SK-N-SH treated with all-trans-retinoic acid at 6 μM for 48 hours (cell line): ENCODE measurements around the gene RMND1.

Experiments
- ATAC-seq: fragments of 200-7000 bp; cut with Tn5 transposase; 3 replicates; pipeline ENCODE4 v1.9.1; 2020; ENCODE audit warnings: mild to moderate bottlenecking, moderate library complexity
- ARNTL ChIP-seq: fragments of 450-650 bp; formaldehyde crosslinking; IDR thresholded peaks from 2 replicates; pipeline ENCODE4 v1.5.0; 2020; ENCODE audit warnings: low read depth, mild to moderate bottlenecking, moderate library complexity, borderline replicate concordance
- BACH2 ChIP-seq: fragments of 250-450 bp; sonication (Bioruptor Pico); IDR thresholded peaks from 2 replicates; pipeline ENCODE4 v1.9.0; 2021; ENCODE audit warnings: mild to moderate bottlenecking, borderline replicate concordance
- CSDC2 ChIP-seq: fragments of 250-450 bp; sonication (Bioruptor Pico); IDR thresholded peaks from 2 replicates; pipeline ENCODE4 v1.5.0; 2020; ENCODE audit warnings: mild to moderate bottlenecking, moderate library complexity
- ESRRG ChIP-seq: fragments of 250-450 bp; sonication (Bioruptor Pico); IDR thresholded peaks from 2 replicates; pipeline ENCODE4 v1.6.1; 2021; ENCODE audit warnings: mild to moderate bottlenecking
- GLIS3 ChIP-seq: fragments of 250-450 bp; sonication (Bioruptor Pico); IDR thresholded peaks from 2 replicates; pipeline ENCODE4 v1.5.0; 2020; ENCODE audit warnings: mild to moderate bottlenecking, moderate library complexity
- ISL1 ChIP-seq: fragments of 250-450 bp; sonication (Bioruptor Pico); IDR thresholded peaks from 2 replicates; pipeline ENCODE4 v2.1.2; 2022; ENCODE audit warnings: mild to moderate bottlenecking, moderate library complexity
- PPARA ChIP-seq: fragments of 250-450 bp; sonication (Bioruptor Pico); IDR thresholded peaks from 2 replicates; pipeline ENCODE4 v1.5.0; 2020; ENCODE audit warnings: mild to moderate bottlenecking, borderline replicate concordance
- RARB ChIP-seq: fragments of 250-450 bp; sonication (Bioruptor Pico); IDR thresholded peaks from 2 replicates; pipeline ENCODE4 v1.8.0; 2021; ENCODE audit warnings: mild to moderate bottlenecking, moderate library complexity
- SNAI2 ChIP-seq: fragments of 250-450 bp; sonication (Bioruptor Pico); IDR thresholded peaks from 2 replicates; pipeline ENCODE4 v1.5.0; 2020; ENCODE audit warnings: mild to moderate bottlenecking, moderate library complexity
- TCF4 ChIP-seq: fragments of 250-450 bp; sonication (Bioruptor Pico); IDR thresholded peaks from 2 replicates; pipeline ENCODE4 v1.8.0; 2021; ENCODE audit warnings: mild to moderate bottlenecking, moderate library complexity, borderline replicate concordance
- TOX ChIP-seq: fragments of 250-450 bp; sonication (Bioruptor Pico); IDR thresholded peaks from 2 replicates; pipeline ENCODE4 v1.8.0; 2021; ENCODE audit warnings: mild to moderate bottlenecking, moderate library complexity, borderline replicate concordance
- ZC3H10 ChIP-seq: fragments of 250-450 bp; sonication (Bioruptor Pico); IDR thresholded peaks from 2 replicates; pipeline ENCODE4 v1.5.1; 2021; ENCODE audit warnings: mild to moderate bottlenecking, moderate library complexity
- ZFP3 ChIP-seq: fragments of 250-450 bp; sonication (Bioruptor Pico); IDR thresholded peaks from 2 replicates; pipeline ENCODE4 v1.5.0; 2020; ENCODE audit warnings: mild to moderate bottlenecking, moderate library complexity
- ZFP30 ChIP-seq: fragments of 450-650 bp; formaldehyde crosslinking; IDR thresholded peaks from 2 replicates; pipeline ENCODE4 v1.5.0; 2022; ENCODE audit warnings: mild to moderate bottlenecking, moderate library complexity
- ZNF565 ChIP-seq: fragments of 450-650 bp; formaldehyde crosslinking; conservative IDR thresholded peaks from 2 replicates; pipeline ENCODE4 v1.5.0; 2020; ENCODE audit warnings: low read depth, mild to moderate bottlenecking, moderate library complexity
- ZNF70 ChIP-seq: fragments of 450-650 bp; formaldehyde crosslinking; IDR thresholded peaks from 2 replicates; pipeline ENCODE4 v1.5.0; 2020; ENCODE audit warnings: mild to moderate bottlenecking, moderate library complexity
- ZNF8 ChIP-seq: fragments of 450-650 bp; formaldehyde crosslinking; IDR thresholded peaks from 2 replicates; pipeline ENCODE4 v1.5.0; 2020; ENCODE audit warnings: mild to moderate bottlenecking, moderate library complexity
- TF ChIP-seq, protein P1 (sequence below): fragments of 250-450 bp; sonication (Bioruptor Pico); IDR thresholded peaks from 2 replicates; pipeline ENCODE4 v1.5.1; 2020; ENCODE audit warnings: low read depth, mild to moderate bottlenecking, moderate library complexity
- TF ChIP-seq, protein P2 (sequence below): fragments of 250-450 bp; sonication (Bioruptor Pico); IDR thresholded peaks from 2 replicates; pipeline ENCODE4 v1.5.1; 2021; ENCODE audit warnings: mild to moderate bottlenecking, moderate library complexity
- TF ChIP-seq, protein P3 (sequence below): fragments of 250-450 bp; sonication (Bioruptor Pico); IDR thresholded peaks from 2 replicates; pipeline ENCODE4 v1.8.0; 2021; ENCODE audit warnings: low read depth, mild to moderate bottlenecking, moderate library complexity, borderline replicate concordance
- TF ChIP-seq, protein P4 (sequence below): fragments of 250-450 bp; sonication (Bioruptor Pico); IDR thresholded peaks from 2 replicates; pipeline ENCODE4 v1.5.0; 2020; ENCODE audit warnings: mild to moderate bottlenecking, moderate library complexity

RMND1 gene

DNA sequence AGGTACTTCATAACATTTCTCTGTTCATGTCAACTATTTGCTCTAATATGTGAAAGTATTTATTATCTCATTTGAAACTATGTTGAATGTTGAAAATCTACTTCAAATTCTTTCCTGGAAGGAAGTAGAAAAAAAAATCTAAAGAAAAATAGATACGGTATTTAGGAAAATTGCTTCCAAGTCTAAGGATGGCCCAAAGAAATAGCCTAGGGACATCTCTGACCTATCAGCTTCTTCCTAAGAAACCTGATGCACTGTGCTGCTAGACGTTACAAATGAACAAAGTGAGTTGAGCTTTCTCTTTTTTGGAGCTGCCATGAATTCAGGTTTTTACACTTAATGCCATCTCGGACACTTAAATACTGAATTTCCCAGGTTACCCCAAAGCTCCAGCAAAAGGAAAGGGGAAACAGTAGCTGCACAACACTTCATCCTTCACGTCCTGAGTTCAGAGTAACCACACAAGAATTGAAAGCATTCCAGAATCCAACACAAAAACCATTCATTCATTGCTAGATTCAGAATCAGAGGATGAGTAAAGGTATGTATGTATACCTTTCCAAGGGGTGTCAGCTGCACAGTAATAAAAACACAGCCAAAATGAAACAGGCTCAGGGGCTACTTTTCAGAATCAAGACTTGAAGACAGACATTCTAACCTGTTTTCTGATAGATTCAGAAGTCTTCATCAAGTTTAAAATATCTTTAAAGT is 7.9 kb downstream of the RMND1 start:
- TF ChIP-seq, protein P1, sequence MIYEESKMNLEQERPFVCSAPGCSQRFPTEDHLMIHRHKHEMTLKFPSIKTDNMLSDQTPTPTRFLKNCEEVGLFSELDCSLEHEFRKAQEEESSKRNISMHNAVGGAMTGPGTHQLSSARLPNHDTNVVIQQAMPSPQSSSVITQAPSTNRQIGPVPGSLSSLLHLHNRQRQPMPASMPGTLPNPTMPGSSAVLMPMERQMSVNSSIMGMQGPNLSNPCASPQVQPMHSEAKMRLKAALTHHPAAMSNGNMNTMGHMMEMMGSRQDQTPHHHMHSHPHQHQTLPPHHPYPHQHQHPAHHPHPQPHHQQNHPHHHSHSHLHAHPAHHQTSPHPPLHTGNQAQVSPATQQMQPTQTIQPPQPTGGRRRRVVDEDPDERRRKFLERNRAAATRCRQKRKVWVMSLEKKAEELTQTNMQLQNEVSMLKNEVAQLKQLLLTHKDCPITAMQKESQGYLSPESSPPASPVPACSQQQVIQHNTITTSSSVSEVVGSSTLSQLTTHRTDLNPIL (CRISPR knock-in tag) = no peak
- no peak for TF ChIP-seq ZFP30 (CRISPR knock-in tag)
- TF ChIP-seq, protein P2, sequence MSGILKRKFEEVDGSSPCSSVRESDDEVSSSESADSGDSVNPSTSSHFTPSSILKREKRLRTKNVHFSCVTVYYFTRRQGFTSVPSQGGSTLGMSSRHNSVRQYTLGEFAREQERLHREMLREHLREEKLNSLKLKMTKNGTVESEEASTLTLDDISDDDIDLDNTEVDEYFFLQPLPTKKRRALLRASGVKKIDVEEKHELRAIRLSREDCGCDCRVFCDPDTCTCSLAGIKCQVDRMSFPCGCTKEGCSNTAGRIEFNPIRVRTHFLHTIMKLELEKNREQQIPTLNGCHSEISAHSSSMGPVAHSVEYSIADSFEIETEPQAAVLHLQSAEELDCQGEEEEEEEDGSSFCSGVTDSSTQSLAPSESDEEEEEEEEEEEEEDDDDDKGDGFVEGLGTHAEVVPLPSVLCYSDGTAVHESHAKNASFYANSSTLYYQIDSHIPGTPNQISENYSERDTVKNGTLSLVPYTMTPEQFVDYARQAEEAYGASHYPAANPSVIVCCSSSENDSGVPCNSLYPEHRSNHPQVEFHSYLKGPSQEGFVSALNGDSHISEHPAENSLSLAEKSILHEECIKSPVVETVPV (CRISPR knock-in tag) = no peak
- no peak for TF ChIP-seq ISL1 (CRISPR knock-in tag)
- TF ChIP-seq PPARA = no peak
- no peak for TF ChIP-seq TOX (CRISPR knock-in tag)
- no peak for TF ChIP-seq BACH2 (CRISPR knock-in tag)
- TF ChIP-seq, protein P3, sequence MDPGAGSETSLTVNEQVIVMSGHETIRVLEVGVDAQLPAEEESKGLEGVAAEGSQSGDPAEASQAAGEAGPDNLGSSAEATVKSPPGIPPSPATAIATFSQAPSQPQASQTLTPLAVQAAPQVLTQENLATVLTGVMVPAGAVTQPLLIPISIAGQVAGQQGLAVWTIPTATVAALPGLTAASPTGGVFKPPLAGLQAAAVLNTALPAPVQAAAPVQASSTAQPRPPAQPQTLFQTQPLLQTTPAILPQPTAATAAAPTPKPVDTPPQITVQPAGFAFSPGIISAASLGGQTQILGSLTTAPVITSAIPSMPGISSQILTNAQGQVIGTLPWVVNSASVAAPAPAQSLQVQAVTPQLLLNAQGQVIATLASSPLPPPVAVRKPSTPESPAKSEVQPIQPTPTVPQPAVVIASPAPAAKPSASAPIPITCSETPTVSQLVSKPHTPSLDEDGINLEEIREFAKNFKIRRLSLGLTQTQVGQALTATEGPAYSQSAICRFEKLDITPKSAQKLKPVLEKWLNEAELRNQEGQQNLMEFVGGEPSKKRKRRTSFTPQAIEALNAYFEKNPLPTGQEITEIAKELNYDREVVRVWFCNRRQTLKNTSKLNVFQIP (CRISPR knock-in tag) = no peak
- TF ChIP-seq, all 23 proteins: peak for 0
- no peak for ATAC-seq

DNA sequence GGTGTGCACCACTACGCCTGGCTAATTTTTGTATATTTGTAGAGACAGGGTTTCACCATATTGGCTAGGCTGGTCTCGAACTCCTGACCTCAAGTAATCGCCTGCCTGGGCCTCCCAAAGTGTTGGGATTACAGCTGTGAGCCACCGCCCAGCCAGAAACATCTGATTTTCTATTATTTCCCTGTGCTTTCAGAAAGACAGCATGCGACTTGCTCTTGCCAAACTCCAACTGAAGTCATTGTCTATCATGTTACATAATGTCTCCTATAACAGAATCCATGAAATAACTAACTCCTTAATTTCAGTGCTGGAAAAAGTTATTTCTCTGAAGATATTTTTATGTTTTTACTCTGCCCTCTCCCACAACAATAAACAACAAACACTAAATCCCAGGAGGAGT is 8.5 kb downstream of the RMND1 start:
- ATAC-seq = no peak
- TF ChIP-seq, protein P4, sequence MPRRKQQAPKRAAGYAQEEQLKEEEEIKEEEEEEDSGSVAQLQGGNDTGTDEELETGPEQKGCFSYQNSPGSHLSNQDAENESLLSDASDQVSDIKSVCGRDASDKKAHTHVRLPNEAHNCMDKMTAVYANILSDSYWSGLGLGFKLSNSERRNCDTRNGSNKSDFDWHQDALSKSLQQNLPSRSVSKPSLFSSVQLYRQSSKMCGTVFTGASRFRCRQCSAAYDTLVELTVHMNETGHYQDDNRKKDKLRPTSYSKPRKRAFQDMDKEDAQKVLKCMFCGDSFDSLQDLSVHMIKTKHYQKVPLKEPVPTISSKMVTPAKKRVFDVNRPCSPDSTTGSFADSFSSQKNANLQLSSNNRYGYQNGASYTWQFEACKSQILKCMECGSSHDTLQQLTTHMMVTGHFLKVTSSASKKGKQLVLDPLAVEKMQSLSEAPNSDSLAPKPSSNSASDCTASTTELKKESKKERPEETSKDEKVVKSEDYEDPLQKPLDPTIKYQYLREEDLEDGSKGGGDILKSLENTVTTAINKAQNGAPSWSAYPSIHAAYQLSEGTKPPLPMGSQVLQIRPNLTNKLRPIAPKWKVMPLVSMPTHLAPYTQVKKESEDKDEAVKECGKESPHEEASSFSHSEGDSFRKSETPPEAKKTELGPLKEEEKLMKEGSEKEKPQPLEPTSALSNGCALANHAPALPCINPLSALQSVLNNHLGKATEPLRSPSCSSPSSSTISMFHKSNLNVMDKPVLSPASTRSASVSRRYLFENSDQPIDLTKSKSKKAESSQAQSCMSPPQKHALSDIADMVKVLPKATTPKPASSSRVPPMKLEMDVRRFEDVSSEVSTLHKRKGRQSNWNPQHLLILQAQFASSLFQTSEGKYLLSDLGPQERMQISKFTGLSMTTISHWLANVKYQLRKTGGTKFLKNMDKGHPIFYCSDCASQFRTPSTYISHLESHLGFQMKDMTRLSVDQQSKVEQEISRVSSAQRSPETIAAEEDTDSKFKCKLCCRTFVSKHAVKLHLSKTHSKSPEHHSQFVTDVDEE (CRISPR knock-in tag) = no peak
- TF ChIP-seq ESRRG (CRISPR knock-in tag) (no peak), SNAI2 (CRISPR knock-in tag) (no peak), ARNTL (CRISPR knock-in tag) (no peak), ZNF8 (CRISPR knock-in tag) (no peak), CSDC2 (CRISPR knock-in tag) (no peak), ZNF565 (CRISPR knock-in tag) (no peak), ZFP3 (CRISPR knock-in tag) (no peak), ZNF70 (no peak), ZFP30 (CRISPR knock-in tag) (no peak)

DNA sequence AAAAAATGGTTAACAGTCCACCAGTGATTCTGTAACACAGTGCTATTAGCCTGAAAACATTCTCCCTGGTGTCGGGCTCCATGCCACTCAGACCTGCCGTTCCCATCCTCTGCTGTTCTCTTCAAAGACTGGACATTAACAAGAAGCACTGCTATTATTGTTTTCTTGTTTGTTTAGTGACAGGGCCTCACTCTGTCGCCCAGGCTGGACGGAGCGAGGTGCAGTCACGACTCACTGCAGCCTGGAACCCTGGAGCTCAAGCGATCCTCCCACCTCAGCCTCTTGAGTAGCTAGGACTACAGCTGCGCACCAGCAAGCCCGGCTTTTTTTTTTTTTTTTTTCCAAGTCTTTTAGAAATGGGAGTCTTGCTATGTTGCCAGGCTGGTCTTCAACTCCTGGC is 9.6 kb downstream of the RMND1 start:
- TF ChIP-seq, protein P3 (CRISPR knock-in tag) = no peak
- TF ChIP-seq ARNTL (CRISPR knock-in tag) (no peak), TOX (CRISPR knock-in tag) (no peak), PPARA (no peak), ZC3H10 (no peak), BACH2 (CRISPR knock-in tag) (no peak), ZFP30 (CRISPR knock-in tag) (no peak), ESRRG (CRISPR knock-in tag) (no peak), RARB (CRISPR knock-in tag) (no peak), ZNF8 (CRISPR knock-in tag) (no peak), GLIS3 (no peak), TCF4 (no peak), CSDC2 (CRISPR knock-in tag) (no peak)
- TF ChIP-seq, protein P1 (CRISPR knock-in tag) = no peak
- TF ChIP-seq, protein P2 (CRISPR knock-in tag) = no peak
- TF ChIP-seq, all 23 proteins: peak for 0
- no peak for ATAC-seq
